Fibroblast of skin of back (primary cell): ENCODE results near the gene ARID5A.
A peak's percentile ranks its signal among the peaks of the same experiment; 100 is the strongest.
"Not testable (repeated sequence)": the region's sequence is repeated elsewhere in the genome, so short reads cannot be mapped to it uniquely, and the experiment has no call there.

Source experiments
- DNase-seq: peaks from one replicate; pipeline ENCODE4 v3.0.0-alpha.2; 2013

Gene ARID5A

GRCh38 chr2:96557421-96557820 is 20.9 kb downstream of the ARID5A start:
- DNase-seq: not testable (repeated sequence)

- no peak for DNase-seq
Observed at GRCh38 chr2:96558061-96558460, 21.5 kb downstream of the ARID5A start.

- DNase-seq: no peak
Observed at GRCh38 chr2:96558485-96558884, 21.9 kb downstream of the ARID5A start.

- no peak for DNase-seq
Observed at GRCh38 chr2:96564026-96564425, 27.5 kb downstream of the ARID5A start.

- DNase-seq: no peak
Observed at GRCh38 chr2:96564563-96564962, 28.0 kb downstream of the ARID5A start.

- no peak for DNase-seq
Observed at GRCh38 chr2:96565111-96565510, 28.6 kb downstream of the ARID5A start.

GRCh38 chr2:96568094-96568493 is 31.5 kb downstream of the ARID5A start:
- no peak for DNase-seq

- no peak for DNase-seq
Observed at GRCh38 chr2:96574364-96574763, 37.8 kb downstream of the ARID5A start.

- no peak for DNase-seq
Observed at GRCh38 chr2:96575785-96576456, 39.4 kb downstream of the ARID5A start.

- no peak for DNase-seq
Observed at GRCh38 chr2:96577501-96577900, 40.9 kb downstream of the ARID5A start.

- DNase-seq: no peak
Observed at GRCh38 chr2:96578731-96579130, 42.2 kb downstream of the ARID5A start.

GRCh38 chr2:96579422-96579821 is 42.9 kb downstream of the ARID5A start:
- no peak for DNase-seq

- DNase-seq: peak; percentile 62
Observed at GRCh38 chr2:96580771-96581170, 44.2 kb downstream of the ARID5A start.

GRCh38 chr2:96584017-96584416 is 47.5 kb downstream of the ARID5A start:
- peak; percentile 47 for DNase-seq

- peak; percentile 12 for DNase-seq
Observed at GRCh38 chr2:96587843-96588242, 51.3 kb downstream of the ARID5A start.

GRCh38 chr2:96591054-96591453 is 54.5 kb downstream of the ARID5A start:
- DNase-seq: no peak

- no peak for DNase-seq
Observed at GRCh38 chr2:96591494-96591893, 54.9 kb downstream of the ARID5A start.

GRCh38 chr2:96594282-96594681 is 57.7 kb downstream of the ARID5A start:
- no peak for DNase-seq

GRCh38 chr2:96594691-96595152 is 58.2 kb downstream of the ARID5A start:
- no peak for DNase-seq

- no peak for DNase-seq
Observed at GRCh38 chr2:96596596-96596995, 60.0 kb downstream of the ARID5A start.

GRCh38 chr2:96599941-96600340 is 63.4 kb downstream of the ARID5A start:
- no peak for DNase-seq

- DNase-seq: no peak
Observed at GRCh38 chr2:96601382-96602292, 65.1 kb downstream of the ARID5A start.
